Measurements from ENCODE around the gene GOLGB1. TPM values are rescaled to one million over a fixed set of nuclear protein-coding genes. Genes with fewer than 3 reads are reported as not detected.

GOLGB1 gene
- total RNA-seq, 1 donor from 2014 or later: 40.9 TPM

DNA sequence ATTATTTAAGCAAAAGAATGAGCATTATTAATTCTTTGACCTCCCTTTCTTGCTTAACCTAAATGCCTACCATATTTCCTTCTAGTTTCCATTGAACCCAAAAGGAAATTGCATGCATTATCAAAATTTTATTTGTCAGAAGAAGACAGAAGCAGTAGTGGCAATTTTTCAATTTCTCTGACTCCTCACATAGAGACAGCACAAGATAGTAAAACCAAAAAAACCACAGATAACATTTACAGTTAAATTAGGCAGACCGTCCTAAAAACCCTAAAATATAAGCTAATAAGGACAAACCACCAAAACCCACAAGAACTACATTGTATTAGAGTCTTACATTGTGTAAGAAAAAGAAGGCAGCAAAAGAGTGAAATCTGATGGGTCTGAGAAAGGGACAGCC, 27.1 kb downstream of the GOLGB1 start:
- no peak for DNase-seq
- Mint-ChIP-seq H3K36me3 (ENCODE audit: unreplicated experiment) (peaks cover 10% of the 10 kb centered on the region), H3K27ac (ENCODE audit: unreplicated experiment) (no peak overlapping the region), H3K27me3 (ENCODE audit: unreplicated experiment) (peaks cover 1% of the 10 kb centered on the region), H3K4me3 (ENCODE audit: unreplicated experiment) (no peak overlapping the region), H3K4me1 (ENCODE audit: low read depth, unreplicated experiment) (no peaks in the 10 kb centered on the region), H3K9me3 (ENCODE audit: unreplicated experiment) (no peaks in the 10 kb centered on the region)
- TF ChIP-seq, protein P1, sequence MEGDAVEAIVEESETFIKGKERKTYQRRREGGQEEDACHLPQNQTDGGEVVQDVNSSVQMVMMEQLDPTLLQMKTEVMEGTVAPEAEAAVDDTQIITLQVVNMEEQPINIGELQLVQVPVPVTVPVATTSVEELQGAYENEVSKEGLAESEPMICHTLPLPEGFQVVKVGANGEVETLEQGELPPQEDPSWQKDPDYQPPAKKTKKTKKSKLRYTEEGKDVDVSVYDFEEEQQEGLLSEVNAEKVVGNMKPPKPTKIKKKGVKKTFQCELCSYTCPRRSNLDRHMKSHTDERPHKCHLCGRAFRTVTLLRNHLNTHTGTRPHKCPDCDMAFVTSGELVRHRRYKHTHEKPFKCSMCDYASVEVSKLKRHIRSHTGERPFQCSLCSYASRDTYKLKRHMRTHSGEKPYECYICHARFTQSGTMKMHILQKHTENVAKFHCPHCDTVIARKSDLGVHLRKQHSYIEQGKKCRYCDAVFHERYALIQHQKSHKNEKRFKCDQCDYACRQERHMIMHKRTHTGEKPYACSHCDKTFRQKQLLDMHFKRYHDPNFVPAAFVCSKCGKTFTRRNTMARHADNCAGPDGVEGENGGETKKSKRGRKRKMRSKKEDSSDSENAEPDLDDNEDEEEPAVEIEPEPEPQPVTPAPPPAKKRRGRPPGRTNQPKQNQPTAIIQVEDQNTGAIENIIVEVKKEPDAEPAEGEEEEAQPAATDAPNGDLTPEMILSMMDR (IDR thresholded peaks at IDR 0.05; ENCODE audit: partially characterized antibody, unreplicated experiment): no peak

DNA sequence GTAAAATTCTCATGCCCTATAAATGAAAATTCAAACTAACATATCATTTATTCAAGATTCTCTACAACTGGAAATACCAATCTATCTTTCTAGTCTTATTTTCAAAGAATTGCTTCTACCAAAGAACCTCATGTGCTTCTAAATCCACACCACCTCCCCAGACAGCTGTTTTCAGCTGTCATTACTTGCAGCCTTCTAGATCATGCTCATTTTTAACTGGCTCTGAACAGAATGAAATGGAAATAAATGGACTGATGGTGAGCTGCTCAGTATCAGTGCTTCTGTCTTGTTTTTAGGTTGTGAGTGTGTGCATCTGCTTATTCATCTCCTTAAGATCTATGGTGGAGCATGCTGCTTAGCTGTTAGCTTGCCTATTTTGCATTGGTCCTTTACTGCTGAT, 29.4 kb downstream of the GOLGB1 start:
- Mint-ChIP-seq H3K4me1 (ENCODE audit: low read depth, unreplicated experiment) (no peaks in the 10 kb centered on the region), H3K36me3 (ENCODE audit: unreplicated experiment) (peaks cover 10% of the 10 kb centered on the region)
- TF ChIP-seq, protein P1 (IDR thresholded peaks at IDR 0.05; ENCODE audit: partially characterized antibody, unreplicated experiment): no peak

DNA sequence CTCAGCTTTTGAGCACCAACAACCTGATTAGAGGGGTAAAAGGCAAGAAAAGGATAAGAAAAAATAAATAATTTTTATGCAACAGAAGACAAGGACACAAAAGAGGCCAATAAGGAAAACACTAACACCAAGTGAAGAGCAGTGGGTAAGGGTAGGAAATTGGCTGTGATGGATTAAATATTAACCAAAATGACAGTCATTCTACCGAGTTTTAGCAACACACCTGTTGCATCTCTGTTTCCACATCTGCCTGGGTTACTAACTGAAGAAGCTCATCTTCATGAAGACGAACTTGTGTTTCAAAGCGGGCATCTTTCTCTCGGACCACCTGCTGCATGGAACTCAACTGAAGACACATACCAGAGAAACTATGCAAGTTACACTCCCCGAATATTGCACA, 30.1 kb downstream of the GOLGB1 start:
- Mint-ChIP-seq H3K4me1 (ENCODE audit: low read depth, unreplicated experiment) (no peaks in the 10 kb centered on the region), H3K9me3 (ENCODE audit: unreplicated experiment) (no peaks in the 10 kb centered on the region), H3K27ac (ENCODE audit: unreplicated experiment) (no peak overlapping the region), H3K36me3 (ENCODE audit: unreplicated experiment) (peaks cover 10% of the 10 kb centered on the region), H3K4me3 (ENCODE audit: unreplicated experiment) (no peak overlapping the region), H3K27me3 (ENCODE audit: unreplicated experiment) (peaks cover 4% of the 10 kb centered on the region)
- no peak for DNase-seq
- TF ChIP-seq, protein P1 (IDR thresholded peaks at IDR 0.05; ENCODE audit: partially characterized antibody, unreplicated experiment): no peak

More for the DNA sequence above, 29.4 kb downstream of the GOLGB1 start:
- no peak overlapping the region for H3K27ac Mint-ChIP-seq (ENCODE audit: unreplicated experiment)
- H3K27me3 Mint-ChIP-seq (ENCODE audit: unreplicated experiment): peaks cover 4% of the 10 kb centered on the region
- H3K9me3 Mint-ChIP-seq (ENCODE audit: unreplicated experiment): no peaks in the 10 kb centered on the region
- DNase-seq: no peak
- no peak overlapping the region for H3K4me3 Mint-ChIP-seq (ENCODE audit: unreplicated experiment)

DNA sequence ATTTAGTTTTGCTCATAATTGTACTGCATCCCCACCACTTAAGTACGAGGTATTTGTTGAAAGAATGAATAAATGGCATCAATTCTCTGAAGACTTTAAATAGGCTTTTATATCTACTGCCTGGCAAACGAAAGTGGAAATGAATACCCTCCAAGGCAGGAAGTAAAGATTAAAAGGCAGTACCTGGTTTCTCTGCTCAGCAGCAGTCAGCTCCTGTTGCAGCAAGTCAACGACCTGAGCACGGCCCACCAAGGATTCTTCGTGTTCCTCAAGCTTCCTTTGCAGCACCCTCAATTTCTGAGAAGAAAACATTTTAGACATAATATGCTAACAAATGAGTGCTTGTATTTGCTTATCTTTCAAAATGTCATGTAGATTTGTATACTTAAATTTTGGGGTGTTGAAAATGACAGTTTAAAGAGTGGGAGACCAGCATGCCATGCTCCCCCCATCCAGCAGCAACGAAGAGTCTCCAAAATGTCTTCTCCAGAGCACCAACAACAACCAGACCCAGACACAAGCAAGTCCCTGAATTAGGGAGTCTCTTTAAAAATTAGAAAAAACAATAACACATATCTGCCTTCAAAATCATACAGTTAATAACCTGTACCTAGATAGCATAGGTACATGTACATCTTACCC, 31.2 kb downstream of the GOLGB1 start:
- peaks cover 4% of the 10 kb centered on the region for H3K27me3 Mint-ChIP-seq (ENCODE audit: unreplicated experiment)
- no peaks in the 10 kb centered on the region for H3K9me3 Mint-ChIP-seq (ENCODE audit: unreplicated experiment)
- no peak overlapping the region for H3K4me3 Mint-ChIP-seq (ENCODE audit: unreplicated experiment)
- no peaks in the 10 kb centered on the region for H3K36me3 Mint-ChIP-seq (ENCODE audit: unreplicated experiment)
- DNase-seq: no peak
- TF ChIP-seq, protein P1 (IDR thresholded peaks at IDR 0.05; ENCODE audit: partially characterized antibody, unreplicated experiment): no peak
- no peak overlapping the region for H3K27ac Mint-ChIP-seq (ENCODE audit: unreplicated experiment)
- no peaks in the 10 kb centered on the region for H3K4me1 Mint-ChIP-seq (ENCODE audit: low read depth, unreplicated experiment)

DNA sequence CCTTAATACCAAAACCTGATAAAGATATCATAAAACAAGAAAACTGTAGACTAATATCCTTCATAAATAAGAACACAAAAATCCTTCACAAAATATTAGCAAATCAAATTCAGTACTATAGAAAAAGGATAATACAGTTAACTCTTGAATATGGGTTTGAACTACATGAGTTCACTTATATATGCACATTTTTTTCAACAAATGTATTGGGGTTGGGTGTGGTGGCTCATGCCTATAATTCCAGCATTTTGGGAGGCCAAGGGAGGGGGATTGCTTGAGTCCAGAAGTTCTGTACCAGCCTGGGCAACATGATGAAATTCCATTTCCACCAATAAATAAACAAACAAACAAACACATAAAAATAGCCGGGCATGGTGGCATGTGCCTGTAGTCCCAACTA, 39.2 kb downstream of the GOLGB1 start:
- no peak for DNase-seq
- Mint-ChIP-seq H3K4me3 (ENCODE audit: unreplicated experiment) (no peak overlapping the region), H3K36me3 (ENCODE audit: unreplicated experiment) (no peaks in the 10 kb centered on the region), H3K27me3 (ENCODE audit: unreplicated experiment) (no peaks in the 10 kb centered on the region), H3K4me1 (ENCODE audit: low read depth, unreplicated experiment) (no peaks in the 10 kb centered on the region), H3K9me3 (ENCODE audit: unreplicated experiment) (no peaks in the 10 kb centered on the region), H3K27ac (ENCODE audit: unreplicated experiment) (no peak overlapping the region)
- TF ChIP-seq, protein P1 (IDR thresholded peaks at IDR 0.05; ENCODE audit: partially characterized antibody, unreplicated experiment): no peak

All from glutamatergic neuron (in vitro differentiated cells).